ENCODE measurements around the gene PLA2G2F. TPM values are rescaled to one million over a fixed set of nuclear protein-coding genes. Genes with fewer than 3 reads are reported as not detected.

The PLA2G2F gene
- total RNA-seq, 1 donor from 2014 or later, result not detected

DNA sequence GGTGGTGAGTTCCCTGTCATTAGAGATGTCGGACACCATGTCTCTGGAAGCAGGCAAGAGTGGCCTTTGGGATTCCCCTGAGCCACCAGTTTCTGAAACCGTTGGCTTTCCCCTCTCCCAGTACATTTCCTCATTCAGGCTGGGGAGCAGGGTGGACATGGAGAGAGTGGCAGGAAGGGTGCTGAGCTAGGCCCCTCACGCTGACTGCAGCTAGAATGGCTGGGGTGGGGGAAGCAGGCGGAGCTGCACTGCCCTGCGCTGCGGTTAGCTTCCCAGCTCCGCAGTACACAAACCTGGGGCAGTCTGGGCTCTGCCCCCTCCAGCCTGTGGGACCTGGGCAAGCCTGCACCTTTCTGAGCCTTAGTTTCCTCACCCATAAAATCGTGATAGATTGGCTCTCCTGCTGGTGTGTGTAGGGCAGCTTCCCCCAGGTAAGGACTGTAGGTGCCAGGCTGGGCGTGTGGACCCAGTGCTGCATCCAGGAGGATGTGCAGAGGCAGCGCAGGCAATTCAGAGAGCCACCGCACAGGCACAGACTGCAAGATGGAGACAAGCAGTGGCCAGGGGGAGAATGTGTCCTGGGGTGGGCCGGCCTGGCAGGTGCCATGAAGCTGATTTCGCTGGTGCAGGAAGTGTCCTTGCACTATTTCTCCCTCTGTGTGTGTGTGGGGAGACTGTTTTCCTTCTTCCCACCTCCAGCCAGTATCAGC is 3.0 kb downstream of the PLA2G2F start:
- no peak overlapping the region for H3K27ac Mint-ChIP-seq
- no peaks in the 10 kb centered on the region for H3K36me3 Mint-ChIP-seq (ENCODE audit: low read depth)
- H3K4me1 Mint-ChIP-seq, result no peaks in the 10 kb centered on the region
- no peaks in the 10 kb centered on the region for H3K9me3 Mint-ChIP-seq
- H3K27me3 Mint-ChIP-seq, result peaks cover 3% of the 10 kb centered on the region
- DNase-seq, result no peak
- H3K4me3 Mint-ChIP-seq, result no peak overlapping the region
- intact Hi-C loops (cut with micrococcal nuclease), result no loop called here

DNA sequence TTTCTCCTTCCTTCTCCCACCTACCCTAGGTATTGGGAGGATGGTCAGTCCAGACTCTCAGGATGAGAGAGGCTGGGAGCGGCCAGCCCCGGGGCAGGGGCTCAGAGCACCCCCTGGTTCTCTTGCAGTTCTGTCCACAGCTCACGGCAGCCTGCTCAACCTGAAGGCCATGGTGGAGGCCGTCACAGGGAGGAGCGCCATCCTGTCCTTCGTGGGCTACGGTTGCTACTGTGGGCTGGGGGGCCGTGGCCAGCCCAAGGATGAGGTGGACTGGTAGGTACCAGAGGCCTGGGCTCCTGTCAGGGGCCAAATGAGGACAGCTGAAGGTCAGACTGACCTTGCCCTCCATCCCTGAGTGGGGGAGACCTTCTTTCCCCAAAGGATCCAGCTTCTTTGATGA is 4.2 kb downstream of the PLA2G2F start:
- intact Hi-C loops (cut with micrococcal nuclease), result no loop called here
- Mint-ChIP-seq H3K27ac (no peak overlapping the region), H3K27me3 (no peaks in the 10 kb centered on the region), H3K4me3 (no peak overlapping the region), H3K9me3 (no peaks in the 10 kb centered on the region), H3K4me1 (no peaks in the 10 kb centered on the region), H3K36me3 (ENCODE audit: low read depth) (no peaks in the 10 kb centered on the region)
- DNase-seq, result no peak

DNA sequence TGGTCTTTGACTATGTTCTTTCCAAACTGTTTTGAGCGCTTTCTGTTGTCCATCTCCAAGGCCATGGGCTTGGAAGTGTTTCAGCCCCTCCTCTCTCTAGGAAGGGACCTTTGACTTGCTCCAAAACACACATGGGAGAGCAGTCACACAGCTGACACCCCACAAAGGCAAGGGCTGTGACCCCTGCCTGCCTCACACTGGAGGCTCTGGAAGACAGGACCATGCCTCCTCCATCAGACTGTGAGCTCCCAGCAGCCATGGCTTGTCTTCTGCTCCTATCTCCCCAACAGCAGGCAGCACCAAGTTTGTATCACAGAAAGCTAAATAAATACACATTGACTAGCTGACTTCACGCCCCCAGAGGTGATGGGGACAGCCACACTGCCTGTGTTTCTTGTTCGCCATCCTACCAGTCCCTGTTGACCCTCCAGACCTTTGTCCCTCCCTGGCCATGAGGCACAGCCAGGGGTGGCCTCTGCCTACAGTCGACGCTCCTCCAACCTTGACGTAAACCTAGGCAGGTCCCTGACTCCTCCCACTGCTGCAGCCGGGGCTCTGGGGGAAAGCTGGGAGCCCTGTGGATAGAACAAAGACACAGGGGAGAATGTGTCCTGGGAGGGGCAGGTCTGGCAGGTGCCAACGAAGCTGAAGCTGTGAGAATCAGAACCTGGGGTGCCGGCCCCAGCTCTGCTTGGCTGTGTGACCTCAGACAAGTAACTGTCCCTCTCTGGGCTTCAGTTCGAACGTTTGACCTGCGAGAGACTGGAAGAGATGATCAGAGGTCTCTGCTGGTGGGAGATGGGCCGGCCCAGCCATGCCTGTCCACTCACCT is 4.8 kb downstream of the PLA2G2F start:
- DNase-seq, result no peak
- no peak overlapping the region for H3K4me3 Mint-ChIP-seq
- H3K36me3 Mint-ChIP-seq (ENCODE audit: low read depth), result no peaks in the 10 kb centered on the region
- H3K9me3 Mint-ChIP-seq, result no peaks in the 10 kb centered on the region
- intact Hi-C loops (cut with micrococcal nuclease), result no loop called here
- H3K4me1 Mint-ChIP-seq, result no peaks in the 10 kb centered on the region
- H3K27ac Mint-ChIP-seq, result no peak overlapping the region
- no peaks in the 10 kb centered on the region for H3K27me3 Mint-ChIP-seq

DNA sequence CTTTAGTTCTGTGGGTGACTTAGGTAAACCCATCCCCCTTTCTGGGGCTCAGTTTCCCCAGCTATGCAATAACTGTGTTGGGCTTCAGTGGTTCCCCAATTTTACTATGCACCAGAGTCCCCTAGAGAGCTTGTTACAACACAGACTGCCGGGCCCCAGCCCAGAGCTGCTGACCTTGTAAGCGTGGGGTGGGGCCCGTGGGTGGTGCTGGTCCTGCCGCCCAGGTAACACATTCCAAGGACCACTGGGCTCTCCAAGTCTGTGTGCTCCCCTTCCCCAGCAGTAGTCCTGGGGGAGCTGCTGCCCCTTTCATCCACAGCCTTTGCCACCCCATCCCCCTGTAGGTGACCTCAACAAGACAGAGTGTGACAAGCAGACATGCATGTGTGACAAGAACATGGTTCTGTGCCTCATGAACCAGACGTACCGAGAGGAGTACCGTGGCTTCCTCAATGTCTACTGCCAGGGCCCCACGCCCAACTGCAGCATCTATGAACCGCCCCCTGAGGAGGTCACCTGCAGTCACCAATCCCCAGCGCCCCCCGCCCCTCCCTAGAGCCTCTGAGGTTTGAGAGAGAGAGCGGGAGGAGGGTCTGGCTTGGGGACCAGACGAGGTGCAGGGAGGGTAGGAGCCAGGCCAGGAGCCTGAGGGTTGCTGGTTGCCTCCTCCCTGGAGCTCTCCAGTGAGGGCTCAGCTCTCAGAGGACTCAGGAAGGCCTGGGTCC is 8.9 kb downstream of the PLA2G2F start:
- no peaks in the 10 kb centered on the region for H3K9me3 Mint-ChIP-seq
- no peak overlapping the region for H3K4me3 Mint-ChIP-seq
- intact Hi-C loops (cut with micrococcal nuclease), result no loop called here
- H3K36me3 Mint-ChIP-seq (ENCODE audit: low read depth), result no peaks in the 10 kb centered on the region
- H3K27me3 Mint-ChIP-seq, result no peaks in the 10 kb centered on the region
- DNase-seq, result no peak
- H3K4me1 Mint-ChIP-seq, result peaks cover 5% of the 10 kb centered on the region
- H3K27ac Mint-ChIP-seq, result no peak overlapping the region

DNA sequence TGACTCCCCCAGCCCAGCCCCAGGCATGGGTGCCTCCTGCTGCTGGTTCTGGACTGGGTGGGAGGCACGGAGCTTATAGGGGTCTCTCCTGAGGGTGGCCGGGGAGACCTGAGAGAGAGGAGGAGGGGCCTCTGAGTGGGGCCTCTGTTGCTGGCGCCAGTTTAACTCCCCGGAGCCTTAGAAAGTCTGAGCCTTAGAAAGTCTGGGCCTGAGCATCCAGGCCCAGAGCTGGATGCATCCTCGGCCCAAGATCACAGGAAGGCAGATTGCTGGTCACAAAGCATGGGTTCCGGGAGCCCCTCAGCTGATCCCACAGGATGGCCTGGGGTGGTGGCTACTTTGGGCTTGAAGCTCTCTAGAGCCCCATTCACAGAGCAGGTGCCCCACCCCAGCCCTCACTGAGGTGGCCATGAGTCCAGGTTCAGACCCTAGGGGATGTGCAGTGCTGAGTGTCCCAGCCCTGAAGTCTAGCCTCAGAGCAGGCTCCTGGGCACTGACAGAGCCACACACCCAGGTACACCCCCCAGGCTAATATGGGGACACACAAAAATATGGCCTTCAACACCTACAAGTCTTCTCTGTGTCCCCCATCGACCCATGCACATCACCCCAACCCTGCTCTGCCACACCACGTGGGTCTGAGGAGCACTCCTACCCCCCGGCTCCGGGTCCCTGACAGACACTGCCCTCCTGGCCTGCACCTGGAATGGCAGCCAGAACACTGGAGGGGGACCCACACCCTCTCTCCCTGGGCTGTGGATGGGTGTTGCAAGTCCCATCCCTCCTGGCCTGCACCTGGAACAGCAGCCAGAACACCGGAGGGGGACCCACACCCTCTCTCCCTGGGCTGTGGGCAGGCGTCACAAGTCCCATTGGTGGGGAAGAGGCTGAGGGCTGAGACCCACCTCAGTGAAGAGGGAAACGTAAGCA is 9.7 kb downstream of the PLA2G2F start:
- Mint-ChIP-seq H3K4me1 (peaks cover 5% of the 10 kb centered on the region), H3K4me3 (no peak overlapping the region), H3K27ac (no peak overlapping the region), H3K27me3 (no peaks in the 10 kb centered on the region), H3K9me3 (no peaks in the 10 kb centered on the region), H3K36me3 (ENCODE audit: low read depth) (no peaks in the 10 kb centered on the region)
- DNase-seq, result no peak
- intact Hi-C loops (cut with micrococcal nuclease), result no loop called here

DNA sequence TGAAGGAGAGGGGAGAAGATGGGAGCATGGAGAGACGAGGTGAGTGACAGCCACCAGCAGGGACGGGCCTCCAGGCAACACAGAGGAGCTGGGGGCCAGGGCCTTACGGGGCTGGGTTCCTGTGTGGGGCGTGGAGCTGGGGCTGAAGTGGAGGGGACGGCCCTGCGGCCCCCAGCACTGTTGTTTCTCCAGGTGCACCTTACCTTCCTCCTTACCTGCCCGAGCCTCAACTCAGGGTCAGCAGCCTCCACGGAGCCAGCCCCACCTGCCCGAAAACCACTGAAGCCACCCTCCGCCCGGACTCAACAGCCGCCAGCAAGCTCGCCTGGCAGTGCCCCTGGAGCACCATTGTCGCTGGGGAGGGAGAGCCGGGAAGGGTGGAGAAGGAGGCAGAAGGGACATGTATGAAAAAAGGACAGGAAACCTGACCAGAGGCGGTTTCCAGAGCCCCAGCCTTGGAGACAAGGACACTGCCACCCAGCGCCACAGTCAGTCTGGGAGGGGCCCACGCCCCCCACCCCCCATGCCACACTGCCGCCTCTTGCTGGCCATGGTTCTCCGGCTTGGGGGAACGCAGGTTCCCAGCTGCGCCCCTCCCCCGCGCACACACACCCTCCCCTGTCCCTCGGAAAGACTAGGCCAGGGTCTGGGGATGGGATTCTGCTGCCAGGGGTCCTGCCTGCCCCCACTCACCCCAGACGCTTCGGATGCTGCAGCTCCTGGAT is 10.6 kb downstream of the PLA2G2F start:
- H3K27ac Mint-ChIP-seq, result no peak overlapping the region
- no peaks in the 10 kb centered on the region for H3K9me3 Mint-ChIP-seq
- no peak for DNase-seq
- H3K4me1 Mint-ChIP-seq, result peaks cover 13% of the 10 kb centered on the region
- H3K36me3 Mint-ChIP-seq (ENCODE audit: low read depth), result no peaks in the 10 kb centered on the region
- H3K27me3 Mint-ChIP-seq, result no peaks in the 10 kb centered on the region
- no peak overlapping the region for H3K4me3 Mint-ChIP-seq
- intact Hi-C loops (cut with micrococcal nuclease), result no loop called here

DNA sequence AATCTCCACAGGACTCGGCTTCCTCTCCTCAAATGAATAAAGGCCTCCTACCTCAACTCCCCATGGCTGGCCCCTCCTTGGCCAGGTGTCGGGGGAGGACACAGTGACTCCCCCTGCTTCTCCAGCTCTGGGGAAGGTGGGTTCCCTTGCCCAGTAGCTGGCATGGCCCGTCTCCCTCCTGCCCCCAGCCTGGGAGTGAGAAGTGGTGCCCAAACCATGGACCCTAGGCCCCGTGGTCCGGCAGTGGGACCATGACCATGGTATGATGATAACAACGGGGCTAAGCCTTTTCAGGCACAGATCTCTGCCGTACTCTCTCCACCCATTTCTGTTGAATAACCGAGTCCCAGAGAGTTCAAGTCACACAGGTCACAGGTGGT is 11.2 kb downstream of the PLA2G2F start:
- DNase-seq, result no peak
- no peaks in the 10 kb centered on the region for H3K27me3 Mint-ChIP-seq
- H3K36me3 Mint-ChIP-seq (ENCODE audit: low read depth), result no peaks in the 10 kb centered on the region
- peaks cover 16% of the 10 kb centered on the region for H3K4me1 Mint-ChIP-seq
- no peak overlapping the region for H3K27ac Mint-ChIP-seq
- H3K9me3 Mint-ChIP-seq, result no peaks in the 10 kb centered on the region
- H3K4me3 Mint-ChIP-seq, result no peak overlapping the region
- intact Hi-C loops (cut with micrococcal nuclease), result no loop called here

DNA sequence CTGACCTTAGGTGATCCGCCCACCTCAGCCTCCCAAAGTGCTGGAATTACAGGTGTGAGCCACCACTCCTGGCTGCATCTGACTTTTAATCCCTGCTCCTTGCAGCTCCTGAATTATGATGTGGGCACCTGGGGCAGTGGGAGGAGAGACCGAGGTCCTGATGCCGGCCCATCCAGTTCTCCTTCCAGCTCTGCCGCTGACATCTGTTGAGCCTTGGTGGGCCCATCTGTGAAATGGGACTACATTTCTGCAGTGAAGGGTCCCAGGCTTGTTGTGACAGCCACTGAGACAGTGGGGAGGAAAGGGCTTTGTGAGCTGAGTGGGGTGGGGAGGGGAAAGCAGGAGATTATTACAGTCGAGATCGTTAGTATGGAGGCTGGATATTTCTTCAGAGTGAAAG is 11.8 kb downstream of the PLA2G2F start:
- Mint-ChIP-seq H3K9me3 (no peaks in the 10 kb centered on the region), H3K27ac (no peak overlapping the region), H3K4me3 (no peak overlapping the region), H3K27me3 (no peaks in the 10 kb centered on the region), H3K36me3 (ENCODE audit: low read depth) (no peaks in the 10 kb centered on the region), H3K4me1 (peaks cover 16% of the 10 kb centered on the region)
- intact Hi-C loops (cut with micrococcal nuclease), result no loop called here
- no peak for DNase-seq

DNA sequence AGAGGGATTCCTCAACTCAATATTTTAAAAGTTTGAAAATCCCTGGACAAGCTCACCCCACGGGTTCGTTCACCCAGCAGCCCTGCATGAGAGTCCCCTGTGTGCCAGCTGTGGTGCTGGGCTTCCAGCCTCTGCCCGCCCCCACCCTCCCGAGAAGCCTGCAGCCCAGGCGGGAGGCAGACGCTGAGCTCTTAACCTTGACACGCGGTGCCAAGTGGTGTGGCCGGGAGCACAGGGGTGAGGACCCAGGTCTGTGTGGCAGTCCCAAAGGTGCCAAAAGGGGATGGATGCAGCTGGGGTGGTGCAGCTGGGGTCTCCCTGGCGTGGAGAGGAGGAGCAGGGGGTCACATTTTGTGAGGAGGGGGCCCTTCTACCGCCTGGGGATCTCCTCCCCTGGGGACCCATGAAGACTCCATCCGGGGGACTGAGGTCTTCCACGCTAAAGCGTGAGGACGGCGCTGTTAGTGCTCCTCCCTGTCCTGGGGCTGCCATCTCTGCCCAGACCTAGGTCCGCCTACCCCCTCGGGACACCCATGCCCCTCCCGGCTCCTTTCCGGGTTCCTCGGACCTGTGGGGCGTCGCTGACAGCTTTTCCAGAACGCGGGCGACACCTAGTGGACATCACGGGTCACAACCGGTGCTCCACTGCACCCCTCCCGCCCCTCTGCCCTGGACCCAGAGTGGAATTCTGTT is 12.9 kb downstream of the PLA2G2F start:
- Mint-ChIP-seq H3K9me3 (no peaks in the 10 kb centered on the region), H3K27me3 (no peaks in the 10 kb centered on the region)

DNA sequence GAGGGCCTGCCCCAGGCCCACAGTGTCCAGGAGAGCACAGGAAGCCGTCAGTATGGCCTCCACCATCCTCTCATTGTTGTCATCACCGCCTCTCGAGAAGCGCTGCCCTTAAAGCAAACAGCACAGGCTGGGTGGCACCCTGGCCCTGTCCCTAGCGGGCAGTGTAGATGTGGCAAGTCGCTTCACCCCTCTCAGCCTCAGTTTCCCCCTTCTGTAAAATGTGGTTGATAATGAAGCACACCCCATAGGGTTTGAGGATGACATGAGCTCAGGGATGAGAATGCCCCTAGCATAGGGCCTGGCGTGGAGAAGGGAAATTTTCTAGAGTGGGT is 13.4 kb downstream of the PLA2G2F start:
- Mint-ChIP-seq H3K27ac (no peak overlapping the region), H3K4me3 (peak overlapping the region; percentile 85), H3K27me3 (no peaks in the 10 kb centered on the region), H3K36me3 (ENCODE audit: low read depth) (no peaks in the 10 kb centered on the region), H3K9me3 (no peaks in the 10 kb centered on the region), H3K4me1 (peaks cover 16% of the 10 kb centered on the region)
- intact Hi-C loops (cut with micrococcal nuclease), result loop anchor here (1.0 to 2.0 kb wide), 5 partner anchors 34 to 234 kb away; partner anchors contain the start of genes PLA2G2C and UBXN10
- no peak for DNase-seq

More for the DNA sequence above, 12.9 kb downstream of the PLA2G2F start:
- peak; percentile 94 for DNase-seq
- Mint-ChIP-seq H3K36me3 (ENCODE audit: low read depth) (no peaks in the 10 kb centered on the region), H3K27ac (peak overlapping the region; percentile 73), H3K4me1 (peaks cover 16% of the 10 kb centered on the region), H3K4me3 (peak overlapping the region; percentile 85)
- intact Hi-C loops (cut with micrococcal nuclease), result loop anchor here (1.0 to 2.0 kb wide), 5 partner anchors 35 to 234 kb away; partner anchors contain the start of genes PLA2G2C and UBXN10

DNA sequence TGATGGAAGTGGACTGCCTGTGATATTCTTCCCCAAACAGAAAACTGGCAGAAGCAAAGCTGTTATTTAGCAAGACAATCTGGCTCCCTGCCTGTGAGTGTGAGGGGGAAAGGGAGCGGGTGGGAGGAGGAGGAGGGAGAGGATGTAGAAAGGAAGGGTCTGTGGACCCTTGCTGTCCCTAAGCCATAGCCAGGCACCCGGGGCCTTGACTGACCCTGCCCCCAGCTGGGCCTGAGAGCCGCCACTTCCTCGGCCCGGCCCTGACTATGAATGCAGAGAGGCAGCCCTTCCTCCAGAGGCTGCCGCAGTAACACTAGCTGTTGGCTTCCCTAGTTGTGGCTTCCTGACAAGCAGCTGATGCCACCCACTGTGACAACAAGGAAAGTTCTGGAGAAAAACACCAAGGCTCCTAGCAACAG is 13.9 kb downstream of the PLA2G2F start:
- Mint-ChIP-seq H3K27ac (no peak overlapping the region), H3K4me1 (peaks cover 16% of the 10 kb centered on the region), H3K36me3 (ENCODE audit: low read depth) (no peaks in the 10 kb centered on the region), H3K27me3 (no peaks in the 10 kb centered on the region), H3K9me3 (no peaks in the 10 kb centered on the region), H3K4me3 (no peak overlapping the region)
- intact Hi-C loops (cut with micrococcal nuclease), result loop anchor here (1.0 to 2.0 kb wide), 5 partner anchors 34 to 235 kb away; partner anchors contain the start of genes PLA2G2C and UBXN10
- no peak for DNase-seq

DNA sequence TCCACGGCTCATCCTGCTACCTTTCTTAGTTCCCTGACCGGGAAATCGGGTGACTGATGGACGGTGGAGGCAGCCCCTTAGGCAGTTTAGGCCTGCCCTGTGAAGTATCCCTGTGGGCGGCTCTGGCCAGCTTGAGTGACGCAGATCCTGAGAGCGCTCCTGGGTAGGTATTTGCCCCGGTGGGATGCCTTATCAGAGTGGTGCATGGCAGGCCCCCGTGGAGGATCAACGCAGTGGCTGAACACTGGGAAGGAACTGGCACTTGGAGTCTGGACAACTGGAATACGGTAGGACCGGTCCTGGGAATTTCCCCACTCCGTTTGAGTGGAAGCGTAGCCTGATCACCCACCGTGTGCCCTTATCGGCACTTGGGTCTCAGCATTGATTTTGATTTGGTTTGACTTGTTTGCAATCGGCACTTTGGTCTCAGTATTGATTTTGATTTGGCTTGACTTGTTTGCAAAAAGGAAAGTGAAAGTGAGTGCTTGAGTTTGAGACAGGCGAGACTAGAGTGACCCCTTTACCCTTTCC is 15.2 kb downstream of the PLA2G2F start:
- peak overlapping the region; percentile 63 for H3K27ac Mint-ChIP-seq
- intact Hi-C loops (cut with micrococcal nuclease), result no loop called here
- no peaks in the 10 kb centered on the region for H3K27me3 Mint-ChIP-seq
- H3K4me1 Mint-ChIP-seq, result peaks cover 16% of the 10 kb centered on the region
- DNase-seq, result no peak
- H3K9me3 Mint-ChIP-seq, result no peaks in the 10 kb centered on the region
- H3K4me3 Mint-ChIP-seq, result peak overlapping the region; percentile 57
- H3K36me3 Mint-ChIP-seq (ENCODE audit: low read depth), result no peaks in the 10 kb centered on the region

All from activated CD4-positive, alpha-beta T cell treated with anti-CD3 and anti-CD28 coated beads, Interleukin-2, amount 10 ng/mL, durations not matched to agents 24 days and 14 days (primary cell).